Measurements from ENCODE around the gene CPED1. TPM values are rescaled to one million over a fixed set of nuclear protein-coding genes. Genes with fewer than 3 reads are reported as not detected.

Gene CPED1
- total and polyA plus RNA-seq, 10 of the 15 experiments (the other 5 are each of a cell fraction or from before 2014, with no cell fraction given) = 0.01 to 0.77 (median 0.10) TPM; not detected in 1

DNA sequence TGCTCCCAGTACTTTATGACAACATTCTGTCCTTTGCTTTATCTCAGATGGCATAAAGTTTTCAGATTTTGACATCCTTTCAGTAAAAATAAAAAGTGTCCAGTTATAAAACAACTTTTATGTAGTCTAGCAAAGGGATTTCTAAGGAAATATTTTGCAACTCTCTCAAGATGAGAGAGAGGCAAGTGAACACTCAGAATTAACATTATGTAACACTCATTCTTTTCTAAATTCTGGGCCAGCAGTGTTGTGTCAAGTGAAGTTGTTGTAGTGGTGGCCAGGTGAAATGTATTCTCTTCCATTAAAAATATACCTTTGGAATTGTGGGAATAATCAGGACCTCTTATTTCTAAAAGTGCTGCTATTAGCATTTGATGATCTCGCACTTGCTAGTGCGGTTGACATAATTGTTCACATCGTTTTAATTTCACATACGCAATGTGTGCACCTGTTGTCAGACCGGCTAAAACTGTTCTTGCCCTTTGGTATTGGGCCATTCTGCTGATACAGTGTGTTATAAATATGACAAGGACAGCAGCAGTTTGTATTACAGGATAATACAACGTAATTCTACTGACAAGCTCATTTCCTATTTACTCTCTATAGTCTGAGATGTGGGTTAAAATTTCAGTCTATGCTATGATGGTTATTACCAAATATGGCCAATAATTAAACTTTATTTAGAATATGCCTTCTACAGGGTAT lies 23.8 kb downstream of the CPED1 start (continued):
- no peak for TF ChIP-seq YY1 (IDR thresholded peaks at IDR 0.05; ENCODE audit: low read depth, low read length)
- no peak for TF ChIP-seq POLR2A (IDR thresholded peaks at IDR 0.05; ENCODE audit: low read depth, low read length)
- TF ChIP-seq EGR1 (IDR thresholded peaks at IDR 0.05; ENCODE audit: borderline replicate concordance in 1 of 2, low read depth in 2 of 2, low read length in 2 of 2) = no peak
- TF ChIP-seq ZNF384 (IDR thresholded peaks at IDR 0.05; ENCODE audit: borderline replicate concordance, low read depth, low read length) = no peak
- TF ChIP-seq BRCA1 (IDR thresholded peaks at IDR 0.05; ENCODE audit: low read depth, low read length) = no peak
- TF ChIP-seq NKRF (conservative IDR thresholded peaks at IDR 0.05) = no peak
- TF ChIP-seq SMARCA5 (IDR thresholded peaks at IDR 0.05) = no peak
- no peak for TF ChIP-seq DPF2 (IDR thresholded peaks at IDR 0.05)

- Histone ChIP-seq H4K20me1 (ENCODE audit: control insufficient read depth, insufficient read depth) (no peaks in the 10 kb centered on the region), H2AFZ (ENCODE audit: control insufficient read depth, low read depth, low read length) (no peak overlapping the region), H3K4me3 (no peak overlapping the region), H3K79me2 (ENCODE audit: control insufficient read depth, insufficient read depth, low read length) (no peaks in the 10 kb centered on the region), H3K4me1 (ENCODE audit: control insufficient read depth, insufficient read depth, low read length) (no peaks in the 10 kb centered on the region), H3K9me3 (replicated peaks; ENCODE audit: control insufficient read depth, insufficient read depth, low read length) (no peaks in the 10 kb centered on the region), H3K27ac (ENCODE audit: control insufficient read depth, insufficient read depth) (no peak overlapping the region), H3K9ac (ENCODE audit: control insufficient read depth, insufficient read depth, low read length) (no peak overlapping the region), H3K27me3 (replicated peaks in 1 of 2; ENCODE audit: control insufficient read depth in 2 of 2, insufficient read depth in 2 of 2, low read length in 1 of 2) (no peaks in the 10 kb centered on the region; a peak in 2 of 4 replicates), H3K4me2 (ENCODE audit: control insufficient read depth, insufficient read depth) (no peak overlapping the region), H3K36me3 (ENCODE audit: control insufficient read depth in 2 of 2, insufficient read depth in 2 of 2, low read length in 1 of 2) (no peaks in the 10 kb centered on the region)
- in situ Hi-C loops (cut with MboI) (no loop called here), intact Hi-C loops (cut with micrococcal nuclease; ENCODE audit: unreplicated experiment) (no loop called here)
- no TSS peak for BruUV-seq (replicated peaks)
- ChIA-PET SMC1A (ENCODE audit: uncharacterized antibody, unreplicated experiment) (no interaction called here), CTCF (no interaction called here), RAD21 (ENCODE audit: unreplicated experiment) (no interaction called here), POLR2A (no interaction called here)
- no peak for TF ChIP-seq HDAC6 (IDR thresholded peaks at IDR 0.05; ENCODE audit: unreplicated experiment)
- TF ChIP-seq, protein P1, sequence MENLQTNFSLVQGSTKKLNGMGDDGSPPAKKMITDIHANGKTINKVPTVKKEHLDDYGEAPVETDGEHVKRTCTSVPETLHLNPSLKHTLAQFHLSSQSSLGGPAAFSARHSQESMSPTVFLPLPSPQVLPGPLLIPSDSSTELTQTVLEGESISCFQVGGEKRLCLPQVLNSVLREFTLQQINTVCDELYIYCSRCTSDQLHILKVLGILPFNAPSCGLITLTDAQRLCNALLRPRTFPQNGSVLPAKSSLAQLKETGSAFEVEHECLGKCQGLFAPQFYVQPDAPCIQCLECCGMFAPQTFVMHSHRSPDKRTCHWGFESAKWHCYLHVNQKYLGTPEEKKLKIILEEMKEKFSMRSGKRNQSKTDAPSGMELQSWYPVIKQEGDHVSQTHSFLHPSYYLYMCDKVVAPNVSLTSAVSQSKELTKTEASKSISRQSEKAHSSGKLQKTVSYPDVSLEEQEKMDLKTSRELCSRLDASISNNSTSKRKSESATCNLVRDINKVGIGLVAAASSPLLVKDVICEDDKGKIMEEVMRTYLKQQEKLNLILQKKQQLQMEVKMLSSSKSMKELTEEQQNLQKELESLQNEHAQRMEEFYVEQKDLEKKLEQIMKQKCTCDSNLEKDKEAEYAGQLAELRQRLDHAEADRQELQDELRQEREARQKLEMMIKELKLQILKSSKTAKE (IDR thresholded peaks at IDR 0.05; ENCODE audit: low read depth, poor library complexity, severe bottlenecking) = no peak
- TF ChIP-seq TCF3 (IDR thresholded peaks at IDR 0.05; ENCODE audit: borderline replicate concordance, insufficient read depth, low read depth, low read length) = no peak
- no peak for TF ChIP-seq ZBED1 (IDR thresholded peaks at IDR 0.05; ENCODE audit: borderline replicate concordance)
- no peak for TF ChIP-seq TCF12 (IDR thresholded peaks at IDR 0.05; ENCODE audit: low read depth, low read length)
- TF ChIP-seq DPF2 (IDR thresholded peaks at IDR 0.05) = no peak
- DNase-seq (ENCODE audit: low read depth, low spot score) (no peak), FAIRE-seq (no peak), ATAC-seq (no peak)
- WGBS (ENCODE audit: insufficient coverage, insufficient replicate concordance, low lambda C conversion rate, missing lambda C conversion rate) = 46% methylated on average over 2 of the region's 2 CpGs
Observed at GRCh38 chr7:121012919-121013318, 24.4 kb downstream of the CPED1 start.
